Measurements from ENCODE around the gene PTPRCAP. TPM values are rescaled to one million over a fixed set of nuclear protein-coding genes. Genes with fewer than 3 reads are reported as not detected.
A peak's percentile ranks its signal among the peaks of the same experiment; 100 is the strongest.

Gene PTPRCAP
- total and polyA plus RNA-seq, 9 of the 15 experiments (the other 6 are each of a cell fraction or from before 2014, with no cell fraction given): 0.22 to 2.0 (median 1.1) TPM; not detected in 4

- TF ChIP-seq CHD7 (IDR thresholded peaks at IDR 0.05; ENCODE audit: low read depth, low read length) (no peak), HDAC1 (IDR thresholded peaks at IDR 0.05) (peak; percentile 71 to 99; a peak in 3 of 4 replicates), CC2D1A (IDR thresholded peaks at IDR 0.05) (no peak), ETV5 (CRISPR knock-in tag; IDR thresholded peaks at IDR 0.05; ENCODE audit: low read depth) (peak; percentile 67; the same call in 1 of the 2 replicates), JUN (IDR thresholded peaks at IDR 0.05; ENCODE audit: borderline replicate concordance, low read depth, low read length) (peak; percentile 70; the same call in 1 of the 2 replicates), JUN (CRISPR knock-in tag; IDR thresholded peaks at IDR 0.05; ENCODE audit: borderline replicate concordance) (peak; percentile 65), BCOR (IDR thresholded peaks at IDR 0.05) (peak; percentile 62), EWSR1 (IDR thresholded peaks at IDR 0.05; ENCODE audit: borderline replicate concordance, low read depth, partially characterized antibody) (no peak), ZNF830 (CRISPR knock-in tag; IDR thresholded peaks at IDR 0.05) (no peak), KHSRP (IDR thresholded peaks at IDR 0.05) (no peak), KAT7 (CRISPR knock-in tag; IDR thresholded peaks at IDR 0.05; ENCODE audit: borderline replicate concordance) (peak; percentile 82), RCOR1 (IDR thresholded peaks at IDR 0.05; ENCODE audit: borderline replicate concordance in 1 of 2, low read depth in 2 of 2, low read length in 2 of 2) (peak in 1 of 2 experiments; percentile 66; a peak in 1 of 4 replicates), SREBF2 (CRISPR knock-in tag; IDR thresholded peaks at IDR 0.05) (no peak)
- TF ChIP-seq, protein P1, sequence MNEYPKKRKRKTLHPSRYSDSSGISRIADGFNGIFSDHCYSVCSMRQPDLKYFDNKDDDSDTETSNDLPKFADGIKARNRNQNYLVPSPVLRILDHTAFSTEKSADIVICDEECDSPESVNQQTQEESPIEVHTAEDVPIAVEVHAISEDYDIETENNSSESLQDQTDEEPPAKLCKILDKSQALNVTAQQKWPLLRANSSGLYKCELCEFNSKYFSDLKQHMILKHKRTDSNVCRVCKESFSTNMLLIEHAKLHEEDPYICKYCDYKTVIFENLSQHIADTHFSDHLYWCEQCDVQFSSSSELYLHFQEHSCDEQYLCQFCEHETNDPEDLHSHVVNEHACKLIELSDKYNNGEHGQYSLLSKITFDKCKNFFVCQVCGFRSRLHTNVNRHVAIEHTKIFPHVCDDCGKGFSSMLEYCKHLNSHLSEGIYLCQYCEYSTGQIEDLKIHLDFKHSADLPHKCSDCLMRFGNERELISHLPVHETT (CRISPR knock-in tag; conservative IDR thresholded peaks at IDR 0.05 in 1 of 2, IDR thresholded peaks at IDR 0.05 in 1 of 2): peak in 1 of 2 experiments; percentile 40; a peak in 1 of 4 replicates
Measured at GRCh38 chr11:67391304-67392182, 45.9 kb downstream of the PTPRCAP start, which contains the start of gene RAD9A (continued).
